ENCODE results near the gene TBL1XR1.
"Not testable (repeated sequence)": the region's sequence is repeated elsewhere in the genome, so short reads cannot be mapped to it uniquely, and the experiment has no call there.

TBL1XR1 gene

GRCh38 chr3:177000159-177000558 is 197.1 kb downstream of the TBL1XR1 start:
- not testable (repeated sequence) for DNase-seq

- DNase-seq, result no peak
These were observed 201.3 kb downstream of the TBL1XR1 start for GRCh38 chr3:176995946-176996345.

- DNase-seq, result no peak
These were observed 202.1 kb downstream of the TBL1XR1 start for GRCh38 chr3:176994891-176995781.

- no peak for DNase-seq
These were observed 202.9 kb downstream of the TBL1XR1 start for GRCh38 chr3:176994393-176994792.

- no peak for DNase-seq
These were observed 204.3 kb downstream of the TBL1XR1 start for GRCh38 chr3:176992978-176993377.

- DNase-seq, result no peak
These were observed 204.7 kb downstream of the TBL1XR1 start for GRCh38 chr3:176992565-176992964.

- no peak for DNase-seq
These were observed 208.5 kb downstream of the TBL1XR1 start for GRCh38 chr3:176988795-176989194.

- no peak for DNase-seq
These were observed 209.2 kb downstream of the TBL1XR1 start for GRCh38 chr3:176987901-176988650.

- no peak for DNase-seq
These were observed 218.8 kb downstream of the TBL1XR1 start for GRCh38 chr3:176978441-176978840.

- no peak for DNase-seq
These were observed 220.0 kb downstream of the TBL1XR1 start for GRCh38 chr3:176977331-176977730.

GRCh38 chr3:176976586-176976985 is 220.7 kb downstream of the TBL1XR1 start:
- no peak for DNase-seq

- no peak for DNase-seq
These were observed 223.0 kb downstream of the TBL1XR1 start for GRCh38 chr3:176974279-176974678.

GRCh38 chr3:176971613-176972174 is 225.6 kb downstream of the TBL1XR1 start:
- no peak for DNase-seq

- DNase-seq, result no peak
These were observed 226.5 kb downstream of the TBL1XR1 start for GRCh38 chr3:176970770-176971169.

GRCh38 chr3:176969506-176969905 is 227.8 kb downstream of the TBL1XR1 start:
- no peak for DNase-seq
